H1 (cell line): ENCODE data around the gene KCNQ2. TPM values are rescaled to one million over a fixed set of nuclear protein-coding genes. Genes with fewer than 3 reads are reported as not detected.

Experiments used
- CTCF ChIA-PET: fragments of 300-600 bp; sonication (Branson Sonifier 250); formaldehyde crosslinking; loops from one replicate; lab custom pipeline; 2021; ENCODE audit not compliant: partially characterized antibody; lab: Charles Lee
- POLR2A ChIA-PET: fragments of 300-600 bp; sonication (Branson Sonifier 250); formaldehyde crosslinking; loops from one replicate; lab custom pipeline; 2021; ENCODE audit warnings: inconsistent platforms; ENCODE audit not compliant: partially characterized antibody; lab: Charles Lee
- DNase-seq, 2 experiments: peaks; one replicate each; pipeline versions ENCODE4 v3.0.0 to v3.0.0-alpha.2; 2010 to 2022; ENCODE audit warnings: low spot score in 2 of 2, low read depth in 1 of 2, mixed read lengths in 1 of 2
- FAIRE-seq: peaks from 2 replicates; lab custom pipeline; 2011; peaks lifted over from hg19 to GRCh38; lab: Jason Lieb, UNC
- H2AFZ ChIP-seq: 2 replicates; pipeline ENCODE4 v1.8.1; 2012; ENCODE audit warnings: low read length, inconsistent platforms
- H2AK5ac ChIP-seq: 2 replicates; pipeline ENCODE4 v1.6.1; 2013; ENCODE audit warnings: low read depth, low read length
- H2BK120ac ChIP-seq: replicated peaks from 2 replicates; pipeline ENCODE3; 2013; ENCODE audit warnings: low read depth, low read length, inconsistent platforms
- H2BK12ac ChIP-seq: 2 replicates; pipeline ENCODE4 v1.6.1; 2013; ENCODE audit warnings: low read depth, low read length
- H2BK15ac ChIP-seq: 2 replicates; pipeline ENCODE4 v1.6.1; 2013; ENCODE audit warnings: low read length
- H2BK20ac ChIP-seq: 2 replicates; pipeline ENCODE4 v1.6.1; 2013; ENCODE audit warnings: low read length
- H2BK5ac ChIP-seq: 2 replicates; pipeline ENCODE4 v1.6.1; 2013; ENCODE audit warnings: low read depth, low read length
- H3K14ac ChIP-seq: 2 replicates; pipeline ENCODE4 v1.6.1; 2013; ENCODE audit warnings: inconsistent platforms; ENCODE audit not compliant: insufficient read length
- H3K18ac ChIP-seq: 2 replicates; pipeline ENCODE4 v1.6.1; 2013; ENCODE audit warnings: low read length; ENCODE audit errors: extremely low read depth
- H3K23ac ChIP-seq: 2 replicates; pipeline ENCODE4 v1.6.1; 2013; ENCODE audit warnings: inconsistent platforms; ENCODE audit not compliant: insufficient read length
- H3K23me2 ChIP-seq: 2 replicates; pipeline ENCODE4 v1.6.1; 2013; ENCODE audit warnings: low read depth, low read length
- H3K27ac ChIP-seq: 2 replicates; pipeline ENCODE4 v1.6.1; 2011; ENCODE audit warnings: low read depth, low read length, inconsistent platforms
- H3K27me3 ChIP-seq, 4 experiments: replicated peaks in 1 of 4; 1 replicate in 1 of 4; 2 replicates in 3 of 4; pipeline versions ENCODE4 v1.6.1 to v1.8.1; 2011 to 2013; ENCODE audit warnings: low read length in 3 of 4, mild to moderate bottlenecking in 3 of 4, inconsistent platforms in 2 of 4, mixed read lengths in 2 of 4, moderate library complexity in 1 of 4; ENCODE audit not compliant: control insufficient read depth in 3 of 4, insufficient read depth in 3 of 4; ENCODE audit errors: extremely low read depth in 1 of 4
- H3K36me3 ChIP-seq, 4 experiments: 2 replicates each; pipeline versions ENCODE4 v1.6.1 to v1.8.1; 2011 to 2013; ENCODE audit warnings: mild to moderate bottlenecking in 4 of 4, low read length in 3 of 4, moderate library complexity in 2 of 4, control low read depth in 1 of 4, inconsistent platforms in 1 of 4; ENCODE audit not compliant: insufficient read depth in 4 of 4, control insufficient read depth in 2 of 4
- H3K4ac ChIP-seq: replicated peaks from 2 replicates; pipeline ENCODE3; 2013; ENCODE audit warnings: low read length, low read depth, mixed read lengths, inconsistent platforms; ENCODE audit not compliant: insufficient read length
- H3K4me1 ChIP-seq, 4 experiments: replicated peaks in 1 of 4; 1 replicate in 1 of 4; 2 replicates in 3 of 4; pipeline versions ENCODE4 v1.6.1 to v1.8.1; 2011 to 2013; ENCODE audit warnings: low read length in 3 of 4, inconsistent platforms in 2 of 4, mixed read lengths in 1 of 4; ENCODE audit not compliant: insufficient read depth in 4 of 4, control insufficient read depth in 3 of 4
- H3K4me2 ChIP-seq, 2 experiments: 2 replicates each; pipeline versions ENCODE4 v1.6.1 to v1.8.1; 2011 to 2013; ENCODE audit warnings: low read depth in 2 of 2, low read length in 2 of 2, control low read depth in 1 of 2, inconsistent platforms in 1 of 2, mild to moderate bottlenecking in 1 of 2; ENCODE audit not compliant: insufficient read depth in 1 of 2
- H3K4me3 ChIP-seq, 4 experiments: fragments of 200-600, 300-600 bp in 1 of 4; sonication (generic), shearing (Covaris generic), sonication (Bioruptor Twin) in 1 of 4; 2 replicates each; pipeline versions ENCODE4 v1.5.1 to v1.8.1; 2011 to 2016; ENCODE audit warnings: low read length in 4 of 4, low read depth in 3 of 4, control low read depth in 2 of 4, inconsistent platforms in 2 of 4, mild to moderate bottlenecking in 2 of 4, mixed read lengths in 1 of 4, moderate library complexity in 1 of 4; ENCODE audit not compliant: insufficient read depth in 2 of 4; ENCODE audit errors: extremely low read depth in 1 of 4
- H3K56ac ChIP-seq: replicated peaks from 2 replicates; pipeline ENCODE3; 2013; ENCODE audit warnings: low read depth, mild to moderate bottlenecking, mixed read lengths, low read length, inconsistent platforms; ENCODE audit not compliant: insufficient read length
- H3K79me1 ChIP-seq: 2 replicates; pipeline ENCODE4 v1.6.1; 2013; ENCODE audit warnings: low read depth, low read length, control low read depth
- H3K79me2 ChIP-seq, 2 experiments: 2 replicates each; pipeline versions ENCODE4 v1.6.1 to v1.8.1; 2012 to 2013; ENCODE audit warnings: low read length in 2 of 2, mild to moderate bottlenecking in 2 of 2, inconsistent platforms in 1 of 2; ENCODE audit not compliant: insufficient read depth in 2 of 2, control insufficient read depth in 1 of 2
- H3K9ac ChIP-seq, 4 experiments: replicated peaks in 1 of 4; 1 replicate in 1 of 4; 2 replicates in 3 of 4; pipeline versions ENCODE4 v1.6.1 to v1.8.1; 2011 to 2013; ENCODE audit warnings: low read depth in 3 of 4, low read length in 3 of 4, control low read depth in 2 of 4, mild to moderate bottlenecking in 2 of 4, moderate library complexity in 2 of 4, inconsistent platforms in 1 of 4; ENCODE audit errors: extremely low read depth in 1 of 4
- H3K9me3 ChIP-seq, 2 experiments: 2 replicates each; pipeline versions ENCODE4 v1.6.1 to v1.8.1; 2012 to 2013; ENCODE audit warnings: mild to moderate bottlenecking in 2 of 2, moderate library complexity in 2 of 2, control low read depth in 1 of 2, inconsistent platforms in 1 of 2, low read depth in 1 of 2, low read length in 1 of 2, mixed read lengths in 1 of 2; ENCODE audit not compliant: insufficient read depth in 2 of 2
- H4K20me1 ChIP-seq, 2 experiments: replicated peaks in 1 of 2; 2 replicates each; pipeline versions ENCODE3 to v1.8.1; 2011 to 2013; ENCODE audit warnings: inconsistent platforms in 2 of 2, low read length in 2 of 2, mild to moderate bottlenecking in 1 of 2; ENCODE audit not compliant: insufficient read depth in 2 of 2, control insufficient read depth in 1 of 2
- H4K5ac ChIP-seq: 2 replicates; pipeline ENCODE4 v1.6.1; 2013; ENCODE audit warnings: low read length, low read depth, mixed read lengths, inconsistent platforms; ENCODE audit not compliant: insufficient read length
- H4K8ac ChIP-seq: 2 replicates; pipeline ENCODE4 v1.8.0; 2013; ENCODE audit warnings: mild to moderate bottlenecking, moderate library complexity, low read length, inconsistent platforms; ENCODE audit not compliant: insufficient read depth; ENCODE audit errors: extremely low read depth
- H4K91ac ChIP-seq: replicated peaks from 2 replicates; pipeline ENCODE3; 2013; ENCODE audit warnings: low read length, mixed read lengths, inconsistent platforms; ENCODE audit not compliant: insufficient read length
- CREB1 ChIP-seq: IDR thresholded peaks from 2 replicates; pipeline ENCODE4 v1.6.1; 2012; ENCODE audit warnings: inconsistent platforms
- WGBS, 2 experiments: shearing (Covaris generic) in 1 of 2; methylation state at CpG; one replicate each; pipeline versions ENCODE4 v1.1.6 to v1.1.7; 2013 to 2015; ENCODE audit warnings: low lambda C conversion rate in 2 of 2, mixed read lengths in 2 of 2, inconsistent platforms in 1 of 2, low coverage in 1 of 2, missing lambda C conversion rate in 1 of 2; ENCODE audit not compliant: insufficient replicate concordance in 2 of 2, insufficient coverage in 1 of 2, insufficient read length in 1 of 2; ENCODE audit errors: extremely low coverage in 1 of 2, missing lambda C conversion rate in 1 of 2; 5-methylcytosine and 5-hydroxymethylcytosine counted together
- polyA plus RNA-seq, 7 experiments: library from polyadenylated mRNA; depleted of rRNA in 3 of 7; stranded (reverse) in 5 of 7; unstranded in 2 of 7; fragments of >200 nt in 5 of 7; fragments of 200-250 nt in 2 of 7; gene quantifications; 1 replicate in 5 of 7; 2 replicates in 1 of 7; 4 replicates in 1 of 7; pipeline versions ENCODE4 v1.2.1 to v1.2.3, GENCODE V29; 2011 to 2013; ENCODE audit warnings: missing spikeins in 2 of 7, mixed read lengths in 2 of 7
- total RNA-seq: library from RNA; stranded (reverse); fragmentation: NEBNext Ultra II Directional; extraction: Animal tissue kit (Norgen Biotek cat#: 25700); gene quantifications from 2 replicates; pipeline ENCODE4 v1.2.1, GENCODE V29; 2021
- TF ChIP-seq, protein P1 (sequence below): IDR thresholded peaks from 2 replicates; pipeline ENCODE4 v1.6.1; 2012; ENCODE audit warnings: low read length, inconsistent platforms

The KCNQ2 gene
- total and polyA plus RNA-seq, 2 of the 8 experiments (the other 6 are each of a cell fraction or from before 2014, with no cell fraction given), result 82.6 to 243 TPM

DNA sequence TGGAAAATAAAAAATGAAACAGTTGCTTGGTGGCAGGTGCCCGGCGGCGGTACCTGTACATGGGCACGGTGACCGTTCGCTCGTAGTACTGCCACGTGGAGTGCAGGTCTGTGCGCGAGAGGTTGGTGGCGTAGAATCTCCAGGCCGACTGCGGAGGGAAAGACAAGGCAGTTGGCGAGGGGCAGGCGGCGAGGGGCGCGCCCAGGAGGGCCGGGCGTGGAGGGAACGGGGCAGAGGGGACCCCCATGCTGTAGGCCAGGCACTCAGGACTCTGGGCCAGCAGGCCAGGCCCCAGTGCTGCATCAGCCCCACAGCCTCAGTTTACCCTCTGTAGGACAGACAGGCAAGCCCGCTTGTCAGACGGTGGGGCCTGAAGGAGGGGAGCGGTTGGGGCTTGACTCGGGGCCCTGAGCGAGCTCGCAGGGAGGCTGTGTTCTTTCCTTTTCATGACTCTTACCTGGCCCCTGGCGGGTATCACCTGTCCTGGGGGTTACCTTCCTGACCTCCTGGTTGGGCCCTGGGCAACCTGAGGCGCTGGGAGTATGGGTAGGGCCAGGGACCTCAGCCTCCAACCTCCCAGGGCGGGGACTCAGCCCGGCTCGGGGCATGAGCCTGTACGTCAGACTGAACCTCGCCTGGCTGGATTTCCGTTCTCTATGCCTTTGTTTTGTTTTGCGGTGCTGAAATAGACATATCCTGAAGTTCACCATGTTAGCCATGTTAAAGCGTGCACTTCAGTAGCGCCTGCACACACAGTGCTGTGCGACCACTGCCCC lies 38.5 kb downstream of the KCNQ2 start:
- Histone ChIP-seq H2AFZ (no peak overlapping the region), H3K36me3 (no peaks in the 10 kb centered on the region; a peak in 1 of 8 replicates), H3K9me3 (no peaks in the 10 kb centered on the region), H3K79me1 (no peaks in the 10 kb centered on the region; the same call in 1 of the 2 replicates), H4K91ac (no peak overlapping the region), H3K4me3 (no peak overlapping the region), H2BK12ac (peak overlapping the region; percentile 84; the same call in 1 of the 2 replicates), H2BK5ac (peak overlapping the region; percentile 38), H3K18ac (no peak overlapping the region; the same call in 1 of the 2 replicates), H3K79me2 (no peaks in the 10 kb centered on the region), H3K4ac (peak overlapping the region; percentile 67), H3K14ac (no peak overlapping the region), H3K4me2 (no peak overlapping the region), H3K27me3 (no peaks in the 10 kb centered on the region), H2AK5ac (peak overlapping the region; percentile 82; the same call in 1 of the 2 replicates), H3K23me2 (no peaks in the 10 kb centered on the region), H4K20me1 (no peaks in the 10 kb centered on the region), H3K4me1 (peaks cover 0 to 13% (median 5%) of the 10 kb centered on the region in 4 experiments; a peak in 5 of 7 replicates), H3K56ac (peak overlapping the region; percentile 59), H3K23ac (no peak overlapping the region), H4K8ac (peak overlapping the region; percentile 88), H4K5ac (no peak overlapping the region), H2BK120ac (no peak overlapping the region), H2BK20ac (0 out of 2 replicates have a peak overlapping the region, but pooled peaks have one; percentile 66), H3K27ac (no peak overlapping the region), H3K9ac (no peak overlapping the region; a peak in 1 of 7 replicates), H2BK15ac (0 out of 2 replicates have a peak overlapping the region, but pooled peaks have one; percentile 18)
- 88% methylated on average over 34 of the region's 39 CpGs; no CpG with 5 or more reads in 1 of the 2 experiments for WGBS, 2 experiments
- FAIRE-seq (no peak), DNase-seq (no peak)
- CTCF ChIA-PET, result interaction anchor here (0.7 to 1.6 kb wide), 7 partner anchors 8 to 118 kb away, joined by 3 to 6 read pairs (median 3); partner anchors contain the start of gene PTK6
- POLR2A ChIA-PET, result interaction anchor here (1.3 to 1.4 kb wide), 2 partner anchors 40 to 87 kb away, joined by 4 to 6 read pairs; partner anchors contain the start of gene PPDPF
- TF ChIP-seq, protein P1, sequence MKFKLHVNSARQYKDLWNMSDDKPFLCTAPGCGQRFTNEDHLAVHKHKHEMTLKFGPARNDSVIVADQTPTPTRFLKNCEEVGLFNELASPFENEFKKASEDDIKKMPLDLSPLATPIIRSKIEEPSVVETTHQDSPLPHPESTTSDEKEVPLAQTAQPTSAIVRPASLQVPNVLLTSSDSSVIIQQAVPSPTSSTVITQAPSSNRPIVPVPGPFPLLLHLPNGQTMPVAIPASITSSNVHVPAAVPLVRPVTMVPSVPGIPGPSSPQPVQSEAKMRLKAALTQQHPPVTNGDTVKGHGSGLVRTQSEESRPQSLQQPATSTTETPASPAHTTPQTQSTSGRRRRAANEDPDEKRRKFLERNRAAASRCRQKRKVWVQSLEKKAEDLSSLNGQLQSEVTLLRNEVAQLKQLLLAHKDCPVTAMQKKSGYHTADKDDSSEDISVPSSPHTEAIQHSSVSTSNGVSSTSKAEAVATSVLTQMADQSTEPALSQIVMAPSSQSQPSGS, result no peak
- TF ChIP-seq CREB1, result no peak
